ENCODE data around the gene HLA-F.

HLA-F gene

DNA sequence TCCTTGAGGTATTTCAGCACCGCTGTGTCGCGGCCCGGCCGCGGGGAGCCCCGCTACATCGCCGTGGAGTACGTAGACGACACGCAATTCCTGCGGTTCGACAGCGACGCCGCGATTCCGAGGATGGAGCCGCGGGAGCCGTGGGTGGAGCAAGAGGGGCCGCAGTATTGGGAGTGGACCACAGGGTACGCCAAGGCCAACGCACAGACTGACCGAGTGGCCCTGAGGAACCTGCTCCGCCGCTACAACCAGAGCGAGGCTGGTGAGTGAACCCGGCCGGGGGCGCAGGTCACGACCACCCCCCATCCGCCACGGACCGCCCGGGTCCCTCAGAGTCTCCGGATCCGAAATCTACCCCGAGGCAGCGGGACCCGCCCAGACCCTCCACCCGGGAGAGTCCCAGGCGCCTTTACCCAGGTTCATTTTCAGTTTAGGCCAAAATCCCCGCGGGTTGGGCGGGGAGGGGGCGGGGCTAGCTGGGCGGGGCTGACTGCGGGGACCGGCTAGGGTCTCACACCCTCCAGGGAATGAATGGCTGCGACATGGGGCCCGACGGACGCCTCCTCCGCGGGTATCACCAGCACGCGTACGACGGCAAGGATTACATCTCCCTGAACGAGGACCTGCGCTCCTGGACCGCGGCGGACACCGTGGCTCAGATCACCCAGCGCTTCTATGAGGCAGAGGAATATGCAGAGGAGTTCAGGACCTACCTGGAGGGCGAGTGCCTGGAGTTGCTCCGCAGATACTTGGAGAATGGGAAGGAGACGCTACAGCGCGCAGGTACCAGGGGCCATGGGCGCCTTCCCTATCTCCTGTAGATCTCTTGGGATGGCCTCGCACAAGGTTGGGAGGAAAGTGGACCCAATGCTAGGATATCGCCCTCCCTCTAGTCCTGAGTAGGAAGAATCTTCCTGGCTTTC lies 693 bp downstream of the HLA-F start:
- in situ Hi-C loops (cut with MboI; ENCODE audit: low sequenced_read_pairs), result no loop called here

- in situ Hi-C loops (cut with MboI; ENCODE audit: low sequenced_read_pairs), result no loop called here
Observed at GRCh38 chr6:29724937-29725869, 2.0 kb downstream of the HLA-F start.

DNA sequence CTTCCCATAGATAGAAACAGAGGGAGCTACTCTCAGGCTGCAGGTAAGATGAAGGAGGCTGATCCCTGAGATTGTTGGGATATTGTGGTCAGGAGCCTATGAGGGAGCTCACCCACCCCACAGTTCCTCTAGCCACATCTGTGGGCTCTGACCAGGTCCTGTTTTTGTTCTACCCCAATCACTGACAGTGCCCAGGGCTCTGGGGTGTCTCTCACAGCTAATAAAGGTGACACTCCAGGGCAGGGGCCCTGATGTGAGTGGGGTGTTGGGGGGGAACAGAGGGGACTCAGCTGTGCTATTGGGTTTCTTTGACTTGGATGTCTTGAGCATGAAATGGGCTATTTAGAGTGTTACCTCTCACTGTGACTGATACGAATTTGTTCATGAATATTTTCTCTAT lies 2.8 kb downstream of the HLA-F start:
- in situ Hi-C loops (cut with MboI; ENCODE audit: low sequenced_read_pairs), result no loop called here

DNA sequence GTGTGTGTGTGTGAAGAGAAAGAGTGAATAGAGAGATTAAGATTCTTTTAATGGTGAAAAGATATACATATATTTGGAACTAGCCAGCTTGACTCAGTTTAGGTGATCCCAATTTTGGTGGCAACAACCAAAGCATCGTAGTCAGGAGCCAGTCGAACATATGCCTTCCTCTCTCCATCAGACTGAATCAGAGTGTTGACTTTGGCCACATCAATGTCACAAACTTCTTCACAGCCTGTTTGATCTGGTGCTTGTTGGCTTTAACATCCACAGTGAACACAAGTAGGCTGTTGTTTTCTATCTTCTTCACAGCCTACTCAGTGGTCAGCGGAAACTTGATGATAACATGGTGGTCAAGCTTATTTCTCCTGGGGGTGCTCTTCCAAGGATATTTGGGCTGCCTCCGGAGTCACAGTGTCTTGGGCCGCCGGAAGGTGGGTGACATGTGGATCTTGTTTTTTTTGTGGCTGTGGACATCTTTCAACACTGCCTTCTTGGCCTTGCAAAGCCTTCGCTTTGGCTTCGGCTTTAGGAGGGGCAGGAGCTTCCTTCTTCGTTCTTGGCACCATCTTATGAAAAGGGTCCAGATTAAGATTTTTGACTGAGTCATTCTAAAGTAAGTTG lies 3.4 kb downstream of the HLA-F start:
- in situ Hi-C loops (cut with MboI; ENCODE audit: low sequenced_read_pairs), result no loop called here

DNA sequence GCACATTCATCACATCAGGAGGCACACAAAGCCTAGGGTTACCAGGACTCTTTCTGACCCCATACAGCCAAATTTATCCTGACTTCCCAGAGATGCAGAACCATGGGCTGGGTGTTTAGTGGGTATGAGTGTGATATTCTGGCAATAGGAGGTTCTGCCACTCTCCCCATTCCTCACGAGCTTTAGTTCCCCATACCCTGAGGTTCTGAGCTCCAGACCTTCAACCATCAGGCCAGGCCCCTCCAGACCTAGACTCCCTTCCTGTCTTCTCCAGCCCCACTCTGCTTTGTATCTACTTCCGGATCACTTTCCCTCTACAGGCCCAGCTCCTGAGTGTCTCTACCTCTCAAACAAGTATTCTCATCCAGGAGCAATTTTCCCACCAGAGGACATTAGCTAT lies 4.4 kb downstream of the HLA-F start:
- in situ Hi-C loops (cut with MboI; ENCODE audit: low sequenced_read_pairs), result no loop called here

- in situ Hi-C loops (cut with MboI; ENCODE audit: low sequenced_read_pairs), result no loop called here
Observed at GRCh38 chr6:29728173-29728874, 5.1 kb downstream of the HLA-F start.

- in situ Hi-C loops (cut with MboI; ENCODE audit: low sequenced_read_pairs), result no loop called here
Observed at GRCh38 chr6:29728875-29729270, 5.6 kb downstream of the HLA-F start.

DNA sequence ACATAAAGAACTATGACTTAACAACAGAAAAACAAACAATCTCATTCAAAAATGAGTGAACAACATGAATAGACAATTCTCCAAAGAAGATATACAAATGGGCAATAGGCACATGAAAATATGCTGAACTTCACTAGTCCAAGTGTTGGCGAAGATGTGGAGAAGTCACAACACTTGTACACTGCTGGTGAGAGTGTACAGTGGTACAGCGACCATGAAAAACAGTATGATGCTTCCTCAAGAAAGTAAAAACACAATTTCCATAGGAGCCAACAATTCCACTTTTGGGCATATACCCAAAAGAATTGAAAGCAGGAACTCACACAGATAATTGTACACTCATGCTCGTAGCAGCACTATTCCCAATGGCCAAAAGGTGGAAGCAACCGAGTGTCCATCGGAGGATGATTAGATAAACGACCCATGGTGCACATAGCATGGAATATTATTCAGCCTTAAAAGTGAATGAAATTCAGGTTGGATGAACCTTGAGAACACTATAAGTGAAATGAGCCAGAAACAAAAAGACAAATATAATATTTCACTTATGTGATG lies 6.6 kb downstream of the HLA-F start:
- in situ Hi-C loops (cut with MboI; ENCODE audit: low sequenced_read_pairs), result no loop called here

GRCh38 chr6:29730575-29731126 lies 7.4 kb downstream of the HLA-F start:
- in situ Hi-C loops (cut with MboI; ENCODE audit: low sequenced_read_pairs), result no loop called here

DNA sequence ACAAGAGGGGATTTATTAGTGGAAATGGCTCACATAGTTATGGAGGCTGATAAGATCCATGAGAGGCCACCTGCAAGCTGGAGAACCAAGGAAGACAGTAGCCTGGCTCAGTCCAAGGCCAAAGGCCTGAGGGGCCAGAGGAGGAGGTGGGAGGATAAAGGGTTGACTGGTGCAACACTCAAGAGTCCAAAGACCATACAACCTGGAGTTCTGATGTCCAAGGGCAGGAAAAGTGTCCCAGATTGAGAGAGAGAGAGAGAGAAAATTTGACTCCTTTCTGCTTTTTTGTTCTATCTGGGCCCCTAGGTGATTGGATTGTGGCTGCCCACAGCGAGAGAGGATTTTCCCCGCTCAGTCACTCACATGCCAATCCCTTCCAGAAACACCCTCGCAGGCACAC lies 8.0 kb downstream of the HLA-F start:
- in situ Hi-C loops (cut with MboI; ENCODE audit: low sequenced_read_pairs), result no loop called here

DNA sequence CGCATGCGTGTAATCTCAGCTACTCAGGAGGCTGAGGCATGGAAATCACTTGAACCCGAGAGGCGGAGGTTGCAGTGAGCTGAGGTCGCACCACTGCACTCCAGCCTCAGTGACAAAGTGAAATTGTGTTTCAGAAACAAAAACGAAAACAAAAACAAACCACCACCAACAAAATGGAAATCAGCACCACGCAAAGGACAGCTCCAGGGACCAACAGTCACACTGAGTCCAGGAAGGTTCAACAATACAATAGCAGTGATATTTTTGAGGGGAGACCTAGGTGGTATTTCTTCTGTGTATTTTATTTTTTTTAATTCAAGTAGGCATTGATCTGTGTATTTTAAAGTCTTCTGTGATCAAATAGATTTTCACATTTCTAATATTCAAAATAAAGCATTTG lies 9.8 kb downstream of the HLA-F start:
- in situ Hi-C loops (cut with MboI; ENCODE audit: low sequenced_read_pairs), result no loop called here

DNA sequence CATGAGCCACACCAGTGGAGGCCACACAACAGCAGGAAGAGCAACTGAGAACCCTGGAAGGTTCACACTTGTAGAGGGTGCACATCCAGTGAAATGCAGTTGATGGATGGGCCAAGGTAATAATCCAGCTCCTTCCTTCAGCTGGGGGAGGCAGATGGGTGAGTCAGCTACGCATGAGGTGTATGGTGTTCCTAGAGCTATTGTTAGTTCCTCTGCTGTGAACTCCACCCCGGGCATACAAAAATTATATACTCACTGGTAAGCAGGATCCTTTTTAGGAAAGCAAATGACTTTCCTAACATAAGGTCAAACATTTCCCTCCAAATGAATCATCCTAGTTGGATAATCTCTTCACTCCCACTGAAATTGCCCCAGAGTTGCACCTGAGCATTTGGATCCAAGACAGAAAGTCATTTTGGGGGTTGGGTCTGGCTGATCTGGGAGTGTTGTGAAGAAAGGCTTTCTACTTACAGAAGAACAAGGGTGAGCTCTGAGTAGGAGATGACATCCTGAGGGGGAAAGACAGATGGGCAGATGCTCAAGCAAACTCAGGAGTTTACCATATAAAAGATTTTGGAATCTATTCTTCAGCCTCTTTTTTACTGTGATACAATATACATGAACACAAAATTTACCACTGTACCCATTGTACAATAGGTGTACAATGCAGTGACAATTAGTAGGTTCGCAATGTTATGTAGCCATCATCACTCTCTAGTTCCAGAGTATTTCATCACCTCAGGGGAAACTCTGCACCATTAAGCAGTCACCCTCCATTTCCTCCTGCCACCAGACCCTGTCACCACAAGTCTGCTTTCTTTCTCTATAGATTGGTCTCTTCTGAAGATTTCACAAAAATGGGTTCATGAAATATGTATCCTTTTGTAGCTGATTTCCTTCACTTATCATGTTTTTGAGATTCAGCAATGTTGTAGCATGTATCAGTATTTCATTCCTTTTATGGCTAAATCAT lies 11.1 kb downstream of the HLA-F start:
- in situ Hi-C loops (cut with MboI; ENCODE audit: low sequenced_read_pairs), result no loop called here

GRCh38 chr6:29736563-29736962 lies 13.3 kb downstream of the HLA-F start:
- in situ Hi-C loops (cut with MboI; ENCODE audit: low sequenced_read_pairs), result no loop called here

DNA sequence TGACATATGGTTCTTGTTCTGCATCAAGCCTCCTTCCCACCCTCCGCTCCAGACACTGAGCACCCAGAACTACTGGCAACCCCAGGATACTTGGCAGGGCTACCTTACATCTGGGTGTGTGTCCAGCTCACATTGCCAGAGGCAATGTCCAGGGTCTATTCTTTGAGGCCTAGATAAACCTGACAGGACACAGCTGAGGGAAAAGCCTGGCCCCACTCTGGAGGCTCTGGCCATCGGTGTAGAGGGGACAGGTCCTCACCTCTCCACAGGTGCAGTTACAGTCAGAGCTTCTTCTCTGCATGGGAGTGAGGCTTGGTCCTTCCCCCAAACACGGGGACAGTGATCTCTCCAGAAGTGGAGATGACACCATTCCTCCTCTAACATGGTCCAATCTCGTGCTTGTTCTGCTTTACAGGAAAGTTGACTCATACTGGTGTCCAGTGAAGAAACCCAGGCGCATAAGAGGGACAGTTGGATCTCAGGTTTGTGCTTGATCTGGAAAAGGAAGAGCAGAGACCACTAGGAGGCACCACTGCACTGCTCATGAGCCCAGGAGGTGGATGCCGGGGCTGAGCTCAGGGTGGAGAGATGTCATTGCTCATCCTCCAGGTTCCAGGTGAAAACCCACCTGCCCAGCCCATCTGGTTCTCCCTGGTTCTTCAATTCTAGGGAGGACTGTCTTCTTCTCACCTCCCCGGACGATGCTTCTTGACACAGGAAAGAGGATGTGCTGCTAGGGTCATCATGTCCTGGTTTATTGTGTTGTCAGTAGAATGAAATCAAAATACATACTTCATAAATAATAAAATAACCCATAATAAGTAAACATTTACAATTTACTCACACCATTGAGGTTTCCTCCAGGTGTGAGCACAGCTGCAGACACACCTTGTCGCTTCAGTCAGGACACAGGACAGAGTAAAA lies 14.7 kb downstream of the HLA-F start:
- in situ Hi-C loops (cut with MboI; ENCODE audit: low sequenced_read_pairs), result no loop called here

GRCh38 chr6:29739136-29739881 lies 16.1 kb downstream of the HLA-F start:
- in situ Hi-C loops (cut with MboI; ENCODE audit: low sequenced_read_pairs), result no loop called here

- in situ Hi-C loops (cut with MboI; ENCODE audit: low sequenced_read_pairs), result no loop called here
Observed at GRCh38 chr6:29739882-29740261, 16.6 kb downstream of the HLA-F start.

DNA sequence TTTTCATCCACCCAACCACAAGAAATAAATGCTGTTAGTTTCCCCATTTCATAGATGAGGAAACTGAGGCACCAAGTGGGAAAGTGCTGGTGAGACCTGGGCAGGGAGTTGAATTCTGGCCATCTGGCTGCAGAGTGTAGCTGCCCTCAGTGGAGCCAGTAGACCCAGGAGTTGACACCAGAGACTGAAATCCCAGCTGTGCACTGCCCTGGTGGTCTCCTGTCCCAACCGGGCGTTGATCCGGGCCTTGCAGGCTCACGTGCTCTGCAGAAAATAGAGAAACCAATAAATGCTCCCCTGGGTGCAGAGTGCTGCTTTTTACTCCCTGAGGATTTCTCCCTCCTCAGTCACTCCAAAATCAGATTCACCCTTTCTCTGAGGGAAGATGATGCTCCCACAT lies 18.4 kb downstream of the HLA-F start:
- in situ Hi-C loops (cut with MboI; ENCODE audit: low sequenced_read_pairs), result no loop called here

Measured in hTERT RPE-1 (cell line).